GM12874 (cell line): ENCODE measurements around the gene MBD5.

Experiments used
- CTCF ChIP-seq: IDR thresholded peaks from 2 replicates; pipeline ENCODE4 v1.5.1; 2011; ENCODE audit warnings: low read depth, mild to moderate bottlenecking, control low read depth, low read length, moderate library complexity; ENCODE audit not compliant: insufficient read depth

The MBD5 gene

DNA sequence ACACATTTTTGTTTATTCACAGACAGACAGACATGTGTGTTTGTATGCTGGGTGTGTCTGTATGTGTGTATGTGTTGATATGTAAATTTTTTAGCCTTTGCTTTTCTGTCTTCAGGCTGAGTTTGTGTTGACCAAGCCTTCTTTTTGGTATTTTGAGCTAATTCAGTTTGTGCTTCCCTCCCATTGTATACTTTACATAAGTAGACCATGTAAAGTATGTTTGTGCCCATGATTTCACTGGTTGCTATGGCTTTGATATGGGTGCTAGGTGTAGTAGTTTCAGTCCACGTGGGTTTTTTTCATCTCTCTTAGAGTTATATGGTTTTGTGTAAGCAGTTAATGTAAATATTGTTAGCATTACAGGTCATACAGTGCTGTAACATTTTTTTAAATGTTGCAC, 494.2 kb downstream of the MBD5 start:
- no peak for TF ChIP-seq CTCF

DNA sequence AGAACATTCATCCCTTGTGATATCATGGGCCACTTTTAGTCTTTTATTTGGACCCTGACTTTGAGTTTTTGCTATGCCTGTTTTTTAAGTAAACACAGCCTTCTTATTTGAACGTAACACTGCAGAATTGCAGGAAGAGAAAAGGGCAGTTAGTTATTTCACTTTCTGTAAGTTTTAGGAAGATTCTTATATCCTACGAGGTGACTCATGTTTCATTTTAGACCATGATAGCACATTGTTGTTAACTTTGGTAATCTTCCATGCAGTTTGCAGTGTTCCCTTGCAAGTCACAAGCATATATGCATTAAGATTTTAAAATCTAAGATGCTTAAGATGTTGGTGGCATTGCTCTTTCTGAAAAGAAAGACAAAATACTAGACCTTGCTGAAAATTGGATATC, 495.1 kb downstream of the MBD5 start:
- TF ChIP-seq CTCF, result no peak

GRCh38 chr2:148517296-148517695, 496.4 kb downstream of the MBD5 start:
- no peak for TF ChIP-seq CTCF

DNA sequence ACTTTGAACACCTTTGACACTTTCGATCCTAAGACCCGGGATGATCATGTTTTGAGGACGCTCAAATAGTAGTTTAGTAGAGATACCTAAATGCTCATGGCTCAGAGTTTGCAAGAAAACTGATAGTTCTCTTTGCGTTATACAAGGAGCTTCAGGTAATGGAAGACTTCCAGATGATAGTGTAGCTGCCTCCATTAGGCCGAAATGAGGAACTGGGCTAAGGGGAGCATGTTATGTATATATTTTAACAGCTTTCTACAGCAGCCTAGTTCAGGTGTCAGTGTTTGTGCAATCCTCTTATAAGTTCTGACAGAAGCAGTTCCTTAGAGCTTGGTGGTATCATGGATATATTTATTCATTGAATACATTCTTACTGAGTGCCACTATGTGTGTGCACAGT, 496.9 kb downstream of the MBD5 start:
- no peak for TF ChIP-seq CTCF

DNA sequence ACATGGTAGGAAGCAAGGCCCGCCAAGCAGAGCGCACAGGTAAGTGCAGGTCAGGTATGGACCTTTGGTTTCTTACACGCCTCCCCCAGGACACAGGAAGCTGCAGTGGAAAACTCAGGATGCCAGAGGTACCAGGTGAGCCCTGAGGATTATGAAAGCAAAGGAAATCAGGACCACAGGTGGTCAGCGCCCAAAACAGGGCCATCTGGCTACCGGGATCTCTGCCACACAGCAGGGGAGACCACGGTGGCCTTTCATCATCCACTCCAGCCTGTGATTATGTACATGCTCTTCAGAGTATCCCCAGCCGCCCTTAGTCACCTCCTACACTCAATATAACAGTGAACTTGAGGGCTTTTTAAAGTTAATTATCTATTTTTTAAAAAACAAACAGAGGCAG, 498.1 kb downstream of the MBD5 start:
- TF ChIP-seq CTCF, result no peak

GRCh38 chr2:148521181-148521580, 500.3 kb downstream of the MBD5 start:
- TF ChIP-seq CTCF, result no peak

- TF ChIP-seq CTCF, result no peak
Observed at GRCh38 chr2:148523315-148523714, 502.4 kb downstream of the MBD5 start.

DNA sequence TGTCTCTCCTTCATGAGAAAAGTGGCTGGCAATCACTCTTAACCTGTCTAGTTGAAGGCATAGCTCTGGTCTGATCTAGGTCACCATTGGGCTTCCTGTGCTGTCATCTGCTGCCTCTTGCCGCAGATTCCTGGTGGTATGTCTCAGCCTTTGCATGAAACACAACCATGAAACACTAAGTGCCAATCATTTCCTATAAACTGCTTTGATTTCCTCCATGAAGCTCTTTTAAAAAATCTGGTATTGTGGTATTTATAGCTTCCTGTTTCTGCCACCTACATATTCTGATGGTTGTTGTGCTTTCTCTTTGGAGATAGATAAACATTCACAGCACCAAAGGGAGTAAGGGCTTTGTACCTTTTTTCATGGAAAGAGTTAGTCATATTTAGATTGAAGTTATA, 503.6 kb downstream of the MBD5 start:
- TF ChIP-seq CTCF, result no peak
